ENCODE data around the gene METTL5.

The METTL5 gene

DNA sequence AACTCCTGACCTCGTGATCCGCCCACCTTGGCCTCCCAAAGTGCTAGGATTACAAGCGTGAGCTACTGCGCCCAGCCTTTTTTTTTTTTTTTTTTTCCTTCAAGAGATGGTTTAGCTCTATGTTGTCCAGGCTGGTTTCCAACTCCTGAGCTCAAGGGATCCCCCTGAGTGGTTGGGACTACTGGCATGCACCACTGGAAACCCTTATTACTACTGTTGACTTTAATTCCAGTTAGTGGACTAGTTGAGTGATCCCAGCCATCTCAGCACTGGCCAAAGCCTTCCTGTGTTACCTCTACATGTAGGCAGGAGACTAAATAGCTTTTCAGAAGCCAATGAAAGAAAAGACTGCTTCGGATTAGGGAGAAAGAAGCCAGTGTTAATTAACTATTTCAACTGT lies 34.1 kb downstream of the METTL5 start:
- no peaks in the 10 kb centered on the region for H3K9me3 ChIP-seq
- H3K36me3 ChIP-seq: no peaks in the 10 kb centered on the region
- no peaks in the 10 kb centered on the region for H3K27me3 ChIP-seq
- DNase-seq: no peak
- no peak overlapping the region for H3K4me3 ChIP-seq (ENCODE audit: low read depth, low read length)
- TF ChIP-seq, protein P1, sequence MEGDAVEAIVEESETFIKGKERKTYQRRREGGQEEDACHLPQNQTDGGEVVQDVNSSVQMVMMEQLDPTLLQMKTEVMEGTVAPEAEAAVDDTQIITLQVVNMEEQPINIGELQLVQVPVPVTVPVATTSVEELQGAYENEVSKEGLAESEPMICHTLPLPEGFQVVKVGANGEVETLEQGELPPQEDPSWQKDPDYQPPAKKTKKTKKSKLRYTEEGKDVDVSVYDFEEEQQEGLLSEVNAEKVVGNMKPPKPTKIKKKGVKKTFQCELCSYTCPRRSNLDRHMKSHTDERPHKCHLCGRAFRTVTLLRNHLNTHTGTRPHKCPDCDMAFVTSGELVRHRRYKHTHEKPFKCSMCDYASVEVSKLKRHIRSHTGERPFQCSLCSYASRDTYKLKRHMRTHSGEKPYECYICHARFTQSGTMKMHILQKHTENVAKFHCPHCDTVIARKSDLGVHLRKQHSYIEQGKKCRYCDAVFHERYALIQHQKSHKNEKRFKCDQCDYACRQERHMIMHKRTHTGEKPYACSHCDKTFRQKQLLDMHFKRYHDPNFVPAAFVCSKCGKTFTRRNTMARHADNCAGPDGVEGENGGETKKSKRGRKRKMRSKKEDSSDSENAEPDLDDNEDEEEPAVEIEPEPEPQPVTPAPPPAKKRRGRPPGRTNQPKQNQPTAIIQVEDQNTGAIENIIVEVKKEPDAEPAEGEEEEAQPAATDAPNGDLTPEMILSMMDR (IDR thresholded peaks at IDR 0.05; ENCODE audit: low read depth, low read length): no peak
- H3K4me1 ChIP-seq: no peaks in the 10 kb centered on the region

DNA sequence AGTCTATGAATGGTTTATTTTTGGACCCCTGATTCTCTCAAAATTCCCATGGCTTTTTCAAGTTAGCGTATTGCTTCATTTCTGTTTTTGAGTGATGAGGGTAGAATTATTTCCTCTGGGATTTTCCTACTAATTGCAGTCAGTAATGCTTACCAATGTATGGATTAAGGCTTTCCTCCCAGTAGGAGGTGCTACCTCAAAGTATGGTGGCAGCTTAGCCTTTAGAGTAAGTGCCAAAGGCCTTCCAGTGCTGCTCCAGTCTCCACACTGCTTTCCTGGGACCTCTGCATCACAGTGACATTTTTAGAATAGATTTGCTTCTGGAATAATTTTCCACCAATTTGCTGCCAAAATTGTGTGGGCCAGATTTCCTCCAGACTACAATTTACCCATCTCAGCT lies 42.2 kb downstream of the METTL5 start:
- Histone ChIP-seq H3K36me3 (no peaks in the 10 kb centered on the region), H3K27me3 (no peaks in the 10 kb centered on the region), H3K4me3 (ENCODE audit: low read depth, low read length) (no peak overlapping the region), H3K9me3 (no peaks in the 10 kb centered on the region), H3K4me1 (no peaks in the 10 kb centered on the region)
- TF ChIP-seq, protein P1 (IDR thresholded peaks at IDR 0.05; ENCODE audit: low read depth, low read length): no peak
- DNase-seq: no peak

DNA sequence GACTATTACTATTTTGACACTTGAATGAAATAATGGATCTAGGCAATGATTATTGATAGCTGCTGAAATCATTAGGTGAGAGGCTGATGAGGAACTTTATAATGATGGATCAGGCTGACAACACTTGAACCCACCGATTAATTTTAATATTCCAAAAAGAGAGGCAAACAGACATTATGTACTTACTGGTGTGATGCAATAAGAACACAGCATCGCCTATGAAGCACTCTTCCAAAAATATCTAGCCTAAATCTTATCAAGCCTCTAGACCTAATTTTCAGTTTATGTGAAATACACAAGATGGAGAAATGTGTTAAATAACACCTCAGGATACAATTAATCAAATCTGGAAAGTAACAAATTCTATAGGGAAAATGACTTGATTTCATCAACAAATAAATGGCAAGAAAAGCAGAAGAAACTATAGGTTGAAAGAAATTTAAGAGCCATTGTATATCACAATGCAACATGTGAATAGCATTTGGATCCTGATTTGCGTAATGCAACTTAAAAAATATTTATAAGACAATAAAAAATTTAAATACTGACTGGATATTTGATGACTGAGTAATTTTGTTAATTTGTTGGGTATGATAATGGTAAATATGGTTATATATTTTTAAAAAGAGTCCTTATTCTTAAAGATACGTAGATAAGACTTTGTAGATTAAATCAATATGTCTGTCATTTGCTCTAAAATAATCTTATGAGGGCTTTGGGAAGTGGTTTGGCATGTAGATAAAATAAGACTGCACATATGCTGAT lies 43.3 kb downstream of the METTL5 start:
- Histone ChIP-seq H3K4me1 (no peaks in the 10 kb centered on the region), H3K4me3 (ENCODE audit: low read depth, low read length) (no peak overlapping the region), H3K36me3 (no peaks in the 10 kb centered on the region), H3K27me3 (no peaks in the 10 kb centered on the region), H3K9me3 (no peaks in the 10 kb centered on the region)
- DNase-seq: no peak
- TF ChIP-seq, protein P1 (IDR thresholded peaks at IDR 0.05; ENCODE audit: low read depth, low read length): no peak

DNA sequence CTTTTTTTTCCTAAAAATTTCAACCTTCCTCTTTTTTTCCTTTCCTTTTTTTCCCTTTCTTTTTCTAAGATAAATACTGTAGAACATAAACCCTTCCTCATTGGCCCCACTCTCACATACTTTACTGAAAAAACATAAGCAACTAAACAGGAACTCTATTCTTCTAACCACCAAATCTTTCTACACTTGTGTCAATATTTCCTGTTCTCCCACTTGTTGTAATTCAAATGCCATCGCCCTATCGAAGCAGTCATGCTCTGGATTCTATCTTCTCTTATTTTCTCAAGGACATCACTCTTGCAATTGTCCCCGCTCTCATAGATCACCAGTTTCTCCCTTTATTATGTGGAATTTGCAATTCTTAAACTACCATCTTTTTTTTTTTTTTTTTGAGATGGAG lies 46.3 kb downstream of the METTL5 start:
- no peak overlapping the region for H3K4me3 ChIP-seq (ENCODE audit: low read depth, low read length)
- H3K27me3 ChIP-seq: no peaks in the 10 kb centered on the region
- DNase-seq: no peak
- H3K4me1 ChIP-seq: no peaks in the 10 kb centered on the region
- TF ChIP-seq, protein P1 (IDR thresholded peaks at IDR 0.05; ENCODE audit: low read depth, low read length): no peak
- no peaks in the 10 kb centered on the region for H3K36me3 ChIP-seq
- no peaks in the 10 kb centered on the region for H3K9me3 ChIP-seq

DNA sequence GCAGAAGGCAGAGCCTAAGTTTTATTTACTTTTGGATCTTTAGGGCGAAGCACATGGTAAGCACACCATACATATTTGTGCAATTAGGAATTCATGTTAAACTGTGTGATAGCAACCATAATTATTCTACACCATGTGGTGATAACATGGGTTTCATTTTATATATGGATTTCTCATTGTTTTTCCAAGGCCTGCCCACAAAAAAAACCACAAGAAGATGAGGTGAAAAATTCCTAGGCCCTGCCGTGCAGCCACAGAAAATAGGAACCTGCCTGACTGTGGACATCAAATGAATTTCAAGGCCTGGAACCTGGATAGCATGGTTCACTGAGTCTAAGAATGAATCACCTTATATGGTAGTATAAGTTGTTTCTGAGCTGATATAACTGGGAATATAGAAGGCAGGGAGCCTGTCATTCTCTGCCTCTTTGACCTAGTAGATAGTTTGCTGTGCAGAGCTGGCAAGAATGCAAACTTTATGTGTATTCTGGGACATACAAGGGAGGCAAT lies 48.4 kb downstream of the METTL5 start:
- TF ChIP-seq, protein P1 (IDR thresholded peaks at IDR 0.05; ENCODE audit: low read depth, low read length): no peak
- no peaks in the 10 kb centered on the region for H3K4me1 ChIP-seq
- H3K27me3 ChIP-seq: no peaks in the 10 kb centered on the region
- H3K9me3 ChIP-seq: no peaks in the 10 kb centered on the region
- H3K4me3 ChIP-seq (ENCODE audit: low read depth, low read length): no peak overlapping the region
- no peak for DNase-seq
- no peaks in the 10 kb centered on the region for H3K36me3 ChIP-seq

DNA sequence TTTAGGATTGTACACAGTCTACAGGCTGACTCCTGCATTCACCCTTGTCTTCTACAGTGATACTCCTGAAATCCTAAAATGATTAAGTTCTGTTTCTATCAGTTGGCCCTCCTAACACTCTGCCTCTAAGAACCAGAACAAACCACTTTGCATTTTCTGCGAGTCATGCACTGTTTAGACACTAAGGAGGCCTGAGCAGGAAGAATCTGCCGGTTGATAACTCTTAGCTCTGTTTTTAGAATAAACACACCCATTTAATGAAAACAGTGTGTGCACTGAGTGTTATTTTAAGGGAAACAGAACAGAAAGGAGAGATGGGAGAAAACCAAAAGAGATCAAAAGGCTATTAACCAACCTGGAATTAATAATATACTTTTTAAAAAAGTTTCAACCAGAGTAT lies 48.9 kb downstream of the METTL5 start:
- Histone ChIP-seq H3K36me3 (no peaks in the 10 kb centered on the region), H3K9me3 (no peaks in the 10 kb centered on the region), H3K4me3 (ENCODE audit: low read depth, low read length) (no peak overlapping the region), H3K4me1 (no peaks in the 10 kb centered on the region), H3K27me3 (no peaks in the 10 kb centered on the region)
- TF ChIP-seq, protein P1 (IDR thresholded peaks at IDR 0.05; ENCODE audit: low read depth, low read length): no peak
- DNase-seq: no peak
